Parathyroid adenoma (tissue), 2 donors: Measurements from ENCODE around the gene ADAM12.

Source experiments
- H2AFZ ChIP-seq: fragments of 300-600 bp; sonication (generic); one replicate; pipeline ENCODE4 v1.7.0; 2017; ENCODE audit warnings: antibody characterized with exemption, mild to moderate bottlenecking
- H3K27ac ChIP-seq: fragments of 300-600 bp; sonication (generic); one replicate; pipeline ENCODE4 v1.7.0; 2017
- H3K27me3 ChIP-seq: fragments of 300-600 bp; sonication (generic); one replicate; pipeline ENCODE4 v1.7.0; 2017; ENCODE audit warnings: low read length; ENCODE audit not compliant: control insufficient read depth, insufficient read depth
- H3K36me3 ChIP-seq: fragments of 300-600 bp; sonication (generic); one replicate; pipeline ENCODE4 v1.7.0; 2017; ENCODE audit warnings: low read length; ENCODE audit not compliant: control insufficient read depth, insufficient read depth
- H3K4me1 ChIP-seq: fragments of 300-600 bp; sonication (generic); one replicate; pipeline ENCODE4 v1.7.0; 2017; ENCODE audit warnings: control low read depth
- H3K4me2 ChIP-seq: fragments of 300-600 bp; sonication (generic); one replicate; pipeline ENCODE4 v1.7.0; 2017; ENCODE audit warnings: low read length
- H3K4me3 ChIP-seq: fragments of 300-600 bp; sonication (generic); one replicate; pipeline ENCODE4 v1.7.0; 2017; ENCODE audit warnings: low read depth, low read length
- H3K79me2 ChIP-seq: fragments of 300-600 bp; sonication (generic); one replicate; pipeline ENCODE4 v1.7.0; 2017; ENCODE audit warnings: control low read depth
- H3K9ac ChIP-seq: fragments of 300-600 bp; sonication (generic); one replicate; pipeline ENCODE4 v1.7.0; 2017; ENCODE audit warnings: mild to moderate bottlenecking
- H3K9me3 ChIP-seq: fragments of 300-600 bp; sonication (generic); one replicate; pipeline ENCODE4 v1.7.0; 2017; ENCODE audit warnings: low read length; ENCODE audit not compliant: control insufficient read depth
- TF ChIP-seq, protein P1 (sequence below): fragments of 300-600 bp; sonication (generic); IDR thresholded peaks from one replicate; pipeline ENCODE4 v1.7.0; 2017; ENCODE audit warnings: antibody characterized with exemption, mild to moderate bottlenecking
- donor health status: primary hyperparathyroidism.

ADAM12 gene

DNA sequence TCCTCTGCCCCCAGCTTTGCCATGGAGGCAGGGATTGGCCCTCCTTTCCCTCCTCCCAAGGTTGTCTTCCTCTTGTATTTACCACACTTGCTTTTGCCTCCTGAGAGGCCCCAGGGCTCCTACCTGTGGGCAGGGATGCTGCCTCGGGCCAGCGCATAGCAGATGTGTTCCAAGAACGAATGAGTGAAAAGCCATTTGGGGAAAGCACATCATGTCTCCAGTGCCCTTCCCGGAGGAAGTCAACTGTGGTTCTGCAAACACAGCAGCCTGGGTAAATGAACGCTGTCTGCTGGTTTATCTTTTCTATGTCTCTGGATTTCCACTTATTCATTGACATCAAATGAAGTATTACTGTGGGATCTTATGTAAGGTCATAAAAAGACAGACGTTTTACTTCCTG, 330.2 kb downstream of the ADAM12 start:
- H3K27me3 ChIP-seq, result no peaks in the 10 kb centered on the region
- H3K4me1 ChIP-seq, result no peaks in the 10 kb centered on the region
- H3K27ac ChIP-seq, result no peak overlapping the region
- H3K36me3 ChIP-seq, result no peaks in the 10 kb centered on the region
- H2AFZ ChIP-seq, result peak overlapping the region; percentile 30
- H3K9ac ChIP-seq, result no peak overlapping the region
- TF ChIP-seq, protein P1, sequence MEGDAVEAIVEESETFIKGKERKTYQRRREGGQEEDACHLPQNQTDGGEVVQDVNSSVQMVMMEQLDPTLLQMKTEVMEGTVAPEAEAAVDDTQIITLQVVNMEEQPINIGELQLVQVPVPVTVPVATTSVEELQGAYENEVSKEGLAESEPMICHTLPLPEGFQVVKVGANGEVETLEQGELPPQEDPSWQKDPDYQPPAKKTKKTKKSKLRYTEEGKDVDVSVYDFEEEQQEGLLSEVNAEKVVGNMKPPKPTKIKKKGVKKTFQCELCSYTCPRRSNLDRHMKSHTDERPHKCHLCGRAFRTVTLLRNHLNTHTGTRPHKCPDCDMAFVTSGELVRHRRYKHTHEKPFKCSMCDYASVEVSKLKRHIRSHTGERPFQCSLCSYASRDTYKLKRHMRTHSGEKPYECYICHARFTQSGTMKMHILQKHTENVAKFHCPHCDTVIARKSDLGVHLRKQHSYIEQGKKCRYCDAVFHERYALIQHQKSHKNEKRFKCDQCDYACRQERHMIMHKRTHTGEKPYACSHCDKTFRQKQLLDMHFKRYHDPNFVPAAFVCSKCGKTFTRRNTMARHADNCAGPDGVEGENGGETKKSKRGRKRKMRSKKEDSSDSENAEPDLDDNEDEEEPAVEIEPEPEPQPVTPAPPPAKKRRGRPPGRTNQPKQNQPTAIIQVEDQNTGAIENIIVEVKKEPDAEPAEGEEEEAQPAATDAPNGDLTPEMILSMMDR, result no peak
- H3K4me2 ChIP-seq, result no peak overlapping the region
- no peaks in the 10 kb centered on the region for H3K79me2 ChIP-seq
- no peaks in the 10 kb centered on the region for H3K9me3 ChIP-seq
- H3K4me3 ChIP-seq, result no peak overlapping the region

- H3K27ac ChIP-seq, result no peak overlapping the region
- no peak overlapping the region for H3K4me3 ChIP-seq
- no peaks in the 10 kb centered on the region for H3K79me2 ChIP-seq
- H3K9me3 ChIP-seq, result no peaks in the 10 kb centered on the region
- H3K4me1 ChIP-seq, result no peaks in the 10 kb centered on the region
- no peak overlapping the region for H3K9ac ChIP-seq
- no peaks in the 10 kb centered on the region for H3K36me3 ChIP-seq
- no peak overlapping the region for H2AFZ ChIP-seq
- no peak overlapping the region for H3K4me2 ChIP-seq
- TF ChIP-seq, protein P1, result no peak
- no peaks in the 10 kb centered on the region for H3K27me3 ChIP-seq
Measured at GRCh38 chr10:126057494-126057893, 330.8 kb downstream of the ADAM12 start.

- Histone ChIP-seq H3K27me3 (no peaks in the 10 kb centered on the region), H2AFZ (no peak overlapping the region), H3K4me2 (no peak overlapping the region), H3K9me3 (no peaks in the 10 kb centered on the region), H3K4me3 (no peak overlapping the region), H3K9ac (no peak overlapping the region), H3K36me3 (no peaks in the 10 kb centered on the region), H3K4me1 (no peaks in the 10 kb centered on the region), H3K79me2 (no peaks in the 10 kb centered on the region), H3K27ac (no peak overlapping the region)
- TF ChIP-seq, protein P1, result no peak
Measured at GRCh38 chr10:126054191-126054590, 334.1 kb downstream of the ADAM12 start.

GRCh38 chr10:126052171-126052570, 336.1 kb downstream of the ADAM12 start:
- Histone ChIP-seq H3K9ac (no peak overlapping the region), H2AFZ (no peak overlapping the region), H3K27ac (no peak overlapping the region), H3K27me3 (no peaks in the 10 kb centered on the region), H3K4me2 (no peak overlapping the region), H3K79me2 (no peaks in the 10 kb centered on the region), H3K4me1 (no peaks in the 10 kb centered on the region), H3K9me3 (no peaks in the 10 kb centered on the region), H3K36me3 (no peaks in the 10 kb centered on the region), H3K4me3 (no peak overlapping the region)
- TF ChIP-seq, protein P1, result no peak
